Caki2 (cell line): Measurements from ENCODE around the gene SEC31B. TPM values are rescaled to one million over a fixed set of nuclear protein-coding genes. Genes with fewer than 3 reads are reported as not detected.

ENCODE experiments used
- DNase-seq: peaks from one replicate; pipeline ENCODE4 v3.0.0-alpha.2; 2015; ENCODE audit warnings: low read depth
- in situ Hi-C: cut with HindIII; loops from 2 replicates; pipeline ENCODE4 v1.10.0; 2016; ENCODE audit warnings: low sequenced_read_pairs, low pct_unique_long_range_greater_than_20kb, mixed read lengths
- total RNA-seq: library from RNA; depleted of rRNA; stranded (reverse); fragments of >200 nt; shearing (Covaris generic); gene quantifications from 2 replicates; pipeline ENCODE4 v1.2.3, GENCODE V29; 2014; ENCODE audit warnings: low replicate concordance; rRNA removed

The SEC31B gene
- total RNA-seq, 1 experiment from 2014 or later, result 0.71 TPM

- in situ Hi-C loops, result no loop called here
- DNase-seq, result no peak
Measured at GRCh38 chr10:100480002-100480401, 39.7 kb downstream of the SEC31B start.

DNA sequence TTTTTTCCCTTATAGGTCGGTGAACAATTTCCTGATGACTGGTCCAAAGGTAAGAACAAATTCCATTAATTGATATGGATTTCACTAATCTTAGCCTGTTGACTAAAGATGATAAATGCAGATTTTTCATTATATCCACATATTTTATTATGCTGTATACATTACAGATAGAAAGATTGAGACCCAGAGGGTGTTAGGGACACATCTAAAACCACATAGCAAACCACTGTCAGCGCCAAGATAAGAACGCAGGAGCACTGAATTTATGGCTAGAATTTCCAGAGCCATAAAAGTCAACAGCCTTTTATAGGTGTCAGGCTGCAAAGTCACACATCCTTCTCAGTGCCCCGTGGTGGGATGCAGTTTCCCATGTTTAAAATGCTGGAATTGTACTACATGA is 40.6 kb downstream of the SEC31B start:
- no peak for DNase-seq
- in situ Hi-C loops, result no loop called here

DNA sequence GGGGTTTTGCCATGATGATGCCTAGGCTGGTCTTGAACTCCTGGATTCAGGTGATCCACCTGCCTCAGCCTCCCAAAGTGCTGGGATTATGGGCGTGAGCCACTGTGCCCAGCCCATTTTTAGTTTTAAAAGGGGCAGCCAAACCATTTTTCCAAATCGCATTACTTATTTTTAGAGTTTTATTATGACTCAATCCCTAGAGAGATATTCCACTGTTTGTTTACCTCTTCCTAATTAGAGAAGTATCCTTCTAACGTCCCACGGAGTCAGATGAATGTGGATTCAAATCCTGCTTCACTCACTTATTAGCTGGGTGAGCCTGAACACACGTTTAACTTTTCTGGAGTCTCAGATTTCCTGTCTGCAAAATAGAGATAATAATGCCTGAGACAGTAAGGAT is 41.7 kb downstream of the SEC31B start:
- DNase-seq, result no peak
- in situ Hi-C loops, result no loop called here

- in situ Hi-C loops, result no loop called here
- DNase-seq, result no peak
Measured at GRCh38 chr10:100470367-100470766, 49.3 kb downstream of the SEC31B start.

GRCh38 chr10:100469756-100470155 is 49.9 kb downstream of the SEC31B start:
- in situ Hi-C loops, result no loop called here
- no peak for DNase-seq

GRCh38 chr10:100468978-100469377 is 50.7 kb downstream of the SEC31B start:
- no peak for DNase-seq
- in situ Hi-C loops, result no loop called here

DNA sequence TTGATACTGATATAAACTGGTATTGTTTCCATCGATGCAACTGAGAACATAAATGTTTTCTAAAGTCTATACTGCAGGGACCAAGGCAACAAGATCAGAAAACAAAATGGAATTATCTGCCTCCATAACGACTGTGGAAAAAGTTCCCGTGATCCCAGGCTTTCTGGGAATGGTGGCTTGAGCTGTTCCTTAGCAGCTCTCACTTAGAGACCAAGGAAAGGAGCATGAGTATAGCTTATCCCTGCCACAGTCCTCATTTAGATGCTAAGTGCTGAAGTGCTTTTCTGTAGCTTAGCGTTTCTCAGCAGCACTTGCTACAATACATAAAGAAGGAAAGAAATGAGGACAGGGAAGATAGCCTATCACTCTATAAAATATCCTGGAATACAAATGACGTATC is 51.3 kb downstream of the SEC31B start:
- DNase-seq, result no peak
- in situ Hi-C loops, result no loop called here

- in situ Hi-C loops, result no loop called here
- no peak for DNase-seq
Measured at GRCh38 chr10:100462709-100463108, 57.0 kb downstream of the SEC31B start, which contains the start of gene WNT8B. Gene WNT8B (plus strand): TSS chr10:100463009. CDS start chr10:100463169, 160 bp downstream.

DNA sequence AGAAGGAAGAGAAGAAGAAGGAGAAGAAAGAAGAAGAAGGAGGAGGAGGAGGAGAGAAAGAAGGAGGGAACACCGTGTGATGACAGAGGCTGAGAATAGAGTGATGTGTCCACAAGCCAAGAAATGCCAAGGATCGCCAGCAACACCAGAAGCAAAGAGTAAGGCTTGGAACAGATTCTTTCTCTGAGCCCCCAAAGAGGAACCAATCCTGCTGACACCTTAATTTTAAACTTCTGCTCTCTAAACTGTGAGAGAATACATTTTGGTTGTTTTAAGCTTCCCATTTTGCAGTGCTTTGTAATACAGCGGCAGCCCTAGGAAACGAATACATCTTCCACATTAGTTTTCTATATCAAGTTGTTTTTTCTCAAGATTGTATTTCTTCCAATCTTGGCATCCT is 70.7 kb downstream of the SEC31B start:
- no peak for DNase-seq
- in situ Hi-C loops, result loop anchor here (25.0 kb wide), 1 partner anchor 112 kb away; the partner anchor contains the start of genes PKD2L1 and SCD

DNA sequence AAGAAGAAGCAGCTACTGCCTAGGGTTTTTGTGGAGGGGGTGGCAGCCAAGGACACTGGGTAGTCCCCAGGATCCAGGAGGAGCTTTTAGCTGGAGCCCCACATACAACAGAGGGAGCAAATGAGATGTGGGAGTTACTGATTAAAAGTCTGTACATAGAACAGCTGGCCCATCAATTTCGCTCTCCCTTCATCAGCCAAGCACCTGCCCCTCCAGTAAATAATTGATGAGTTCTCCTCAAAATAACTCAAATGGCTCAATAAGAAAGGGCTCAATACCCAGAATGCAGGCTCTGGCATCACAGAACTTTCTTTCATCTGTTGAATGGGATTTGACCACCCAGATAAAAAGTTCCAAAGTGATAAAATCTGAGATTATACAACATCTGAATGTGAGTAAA is 72.0 kb downstream of the SEC31B start:
- no peak for DNase-seq
- in situ Hi-C loops, result loop anchor here (25.0 kb wide), 1 partner anchor 110 kb away; the partner anchor contains the start of genes PKD2L1 and SCD

DNA sequence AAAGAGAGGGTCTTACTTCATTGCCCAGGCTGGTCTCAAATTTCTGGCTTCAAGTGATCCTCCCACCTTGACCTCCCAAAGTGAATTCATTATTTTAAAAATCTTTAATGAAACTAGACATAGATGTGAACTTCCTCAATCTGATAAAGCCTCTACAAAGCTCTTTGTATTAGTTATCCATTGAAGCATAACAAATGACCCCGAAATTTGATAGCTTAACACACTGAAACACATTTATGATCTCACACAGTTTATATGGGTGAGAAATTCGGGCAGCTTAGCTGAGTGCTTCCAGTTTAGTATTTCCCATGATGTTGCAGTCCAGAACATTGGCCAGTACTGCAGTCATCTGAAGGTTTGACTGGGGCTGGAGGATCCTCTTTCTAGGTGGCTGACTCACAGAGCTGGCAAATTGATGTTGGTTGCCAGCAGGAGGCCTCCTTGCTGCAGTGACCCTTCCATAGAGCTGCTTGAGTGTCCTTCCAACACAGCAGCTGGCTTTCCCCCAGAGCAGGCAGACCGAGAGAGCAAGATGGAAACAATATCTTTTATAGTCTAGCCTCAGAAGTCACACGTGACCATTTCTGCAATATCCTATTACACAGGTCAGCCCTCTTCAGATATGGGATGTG is 73.4 kb downstream of the SEC31B start:
- no peak for DNase-seq
- in situ Hi-C loops, result loop anchor here (25.0 kb wide), 1 partner anchor 109 kb away; the partner anchor contains the start of genes PKD2L1 and SCD

GRCh38 chr10:100442548-100442947 is 77.1 kb downstream of the SEC31B start:
- in situ Hi-C loops, result loop anchor here (25.0 kb wide), 1 partner anchor 105 kb away; the partner anchor contains the start of genes PKD2L1 and SCD
- DNase-seq, result no peak

- in situ Hi-C loops, result loop anchor here (25.0 kb wide), 1 partner anchor 101 kb away; the partner anchor contains the start of genes PKD2L1 and SCD
- DNase-seq, result no peak
Measured at GRCh38 chr10:100438674-100439315, 80.9 kb downstream of the SEC31B start.

Other genes with a start within 250 kb of the SEC31B start
- 54.4 and 55.8 TPM in 2 replicates for gene BLOC1S2, start 233.2 kb downstream of the SEC31B start, total RNA-seq
- not detected in 2 replicates for gene PKD2L1, start 189.6 kb downstream of the SEC31B start, total RNA-seq
- gene SCD, start 172.6 kb downstream of the SEC31B start, total RNA-seq, result 97.2 and 98.9 TPM in 2 replicates
- gene WNT8B, start 56.9 kb downstream of the SEC31B start, total RNA-seq, result not detected in 2 replicates
- gene NDUFB8, start 10.0 kb upstream of the SEC31B start, total RNA-seq, result 132 and 185 TPM in 2 replicates
- 5.9 and 35.9 TPM in 2 replicates for gene HIF1AN, start 16.1 kb upstream of the SEC31B start, total RNA-seq
- gene PAX2, start 225.7 kb upstream of the SEC31B start, total RNA-seq, result not detected in 2 replicates